GM23248 (cell line): Measurements from ENCODE around the gene GPATCH4. TPM values are rescaled to one million over a fixed set of nuclear protein-coding genes. Genes with fewer than 3 reads are reported as not detected.

Experiments used
- DNase-seq: peaks from one replicate; pipeline ENCODE4 v3.0.0-alpha.2; 2015
- H2AFZ ChIP-seq: fragments of 200-600 bp; sonication (generic); 2 replicates; pipeline ENCODE4 v1.6.1; 2016; ENCODE audit warnings: antibody characterized with exemption
- H3F3A ChIP-seq: fragments of 200-600 bp; sonication (generic); 2 replicates; pipeline ENCODE4 v1.6.1; 2016; ENCODE audit warnings: mild to moderate bottlenecking, antibody characterized with exemption, mixed run types; ENCODE audit not compliant: insufficient read depth
- H3K27ac ChIP-seq: fragments of 200-600 bp; sonication (generic); 2 replicates; pipeline ENCODE4 v1.5.1; 2016; ENCODE audit warnings: mild to moderate bottlenecking
- H3K27me3 ChIP-seq: fragments of 200-600 bp; sonication (generic); replicated peaks from 2 replicates; pipeline ENCODE4 v1.6.1; 2016; ENCODE audit warnings: mild to moderate bottlenecking; ENCODE audit not compliant: insufficient read depth
- H3K36me3 ChIP-seq: fragments of 200-600 bp; sonication (generic); 2 replicates; pipeline ENCODE4 v1.6.1; 2016; ENCODE audit warnings: low read depth, mild to moderate bottlenecking
- H3K4me1 ChIP-seq: fragments of 200-600 bp; sonication (generic); 2 replicates; pipeline ENCODE4 v1.6.1; 2016; ENCODE audit warnings: mild to moderate bottlenecking; ENCODE audit not compliant: insufficient read depth
- H3K4me2 ChIP-seq: fragments of 200-600 bp; sonication (generic); one replicate; pipeline ENCODE4 v1.6.1; 2016; ENCODE audit warnings: mild to moderate bottlenecking; ENCODE audit not compliant: unreplicated experiment
- H3K4me3 ChIP-seq: fragments of 200-600 bp; sonication (generic); 2 replicates; pipeline ENCODE4 v1.5.1; 2016; ENCODE audit warnings: mild to moderate bottlenecking
- H3K79me2 ChIP-seq: fragments of 200-600 bp; sonication (generic); 2 replicates; pipeline ENCODE4 v1.6.1; 2016; ENCODE audit warnings: mild to moderate bottlenecking; ENCODE audit not compliant: insufficient read depth
- H3K9ac ChIP-seq: fragments of 200-600 bp; sonication (generic); 2 replicates; pipeline ENCODE4 v1.6.1; 2016; ENCODE audit warnings: mild to moderate bottlenecking
- H3K9me2 ChIP-seq: fragments of 200-600 bp; sonication (generic); 2 replicates; pipeline ENCODE4 v1.6.1; 2016; ENCODE audit warnings: mixed run types, mild to moderate bottlenecking, moderate library complexity; ENCODE audit not compliant: insufficient read depth
- H3K9me3 ChIP-seq: fragments of 200-600 bp; sonication (generic); one replicate; pipeline ENCODE4 v1.6.1; 2017; ENCODE audit warnings: low read depth
- H4K20me1 ChIP-seq: fragments of 200-600 bp; sonication (generic); 2 replicates; pipeline ENCODE4 v1.6.0; 2016; ENCODE audit not compliant: insufficient read depth
- EZH2 ChIP-seq: fragments of 200-600 bp; sonication (generic); IDR thresholded peaks from 2 replicates; pipeline ENCODE4 v1.6.1; 2018; ENCODE audit warnings: antibody characterized with exemption, mild to moderate bottlenecking; ENCODE audit not compliant: insufficient read depth, poor library complexity, severe bottlenecking
- EZH2phosphoT487 ChIP-seq: fragments of 200-600 bp; sonication (generic); IDR thresholded peaks from 2 replicates; pipeline ENCODE4 v1.6.1; 2018; ENCODE audit warnings: antibody characterized with exemption, moderate library complexity, mild to moderate bottlenecking, low read depth; ENCODE audit not compliant: insufficient read depth
- WGBS, 2 experiments: methylation state at CpG; one replicate each; pipeline ENCODE4 v1.1.6; 2015 to 2017; ENCODE audit warnings: low lambda C conversion rate in 2 of 2, low coverage in 1 of 2; ENCODE audit errors: missing lambda C conversion rate in 2 of 2; 5-methylcytosine and 5-hydroxymethylcytosine counted together
- in situ Hi-C: fragments of 300-500 bp; cut with MboI; formaldehyde crosslinking; loops from 2 replicates; pipeline ENCODE4 v1.15.0; 2020
- polyA plus RNA-seq: library from polyadenylated mRNA; unstranded; fragments of >200 nt; fragmentation: Nextera tagmentation; extraction: Ambion mirVana; gene quantifications from 2 replicates; pipeline ENCODE4 v1.2.1, GENCODE V29; 2016
- total RNA-seq: library from RNA; depleted of rRNA; stranded (reverse); fragments of >200 nt; shearing (Covaris generic); gene quantifications from 2 replicates; pipeline ENCODE4 v1.2.3, GENCODE V29; 2014

GPATCH4 gene
- total and polyA plus RNA-seq, 2 experiments from 2014 or later = 12.5 to 46.6 TPM

DNA sequence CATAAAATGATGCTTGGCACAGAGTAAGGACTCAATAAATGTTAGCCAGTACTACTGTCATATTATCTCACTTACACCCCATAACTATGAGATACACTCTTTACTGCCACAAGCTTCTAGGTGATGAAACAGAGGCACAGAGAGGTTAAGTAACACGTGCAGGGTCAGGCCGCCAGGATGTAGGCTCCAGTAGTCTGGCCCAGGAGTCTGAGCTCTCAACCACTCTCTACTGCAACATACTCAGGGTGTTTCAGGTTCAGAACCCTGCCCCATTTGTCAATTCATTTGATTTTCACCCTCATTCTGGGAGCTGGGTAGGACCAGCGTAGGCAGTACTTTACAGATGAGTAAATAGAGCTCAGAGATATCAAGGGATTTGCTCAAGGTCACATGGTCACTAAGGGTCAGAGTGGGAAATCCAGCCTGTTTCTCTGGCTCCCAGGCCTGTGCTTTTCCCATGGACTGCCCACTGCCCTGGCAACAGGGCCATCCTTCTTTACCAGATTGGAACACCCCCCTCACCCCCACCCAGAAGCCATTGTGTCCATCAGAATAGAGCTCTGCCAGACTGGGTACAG is 50.1 kb downstream of the GPATCH4 start:
- no peak for TF ChIP-seq EZH2phosphoT487
- no peak for TF ChIP-seq EZH2
- no peaks in the 10 kb centered on the region for H4K20me1 ChIP-seq

DNA sequence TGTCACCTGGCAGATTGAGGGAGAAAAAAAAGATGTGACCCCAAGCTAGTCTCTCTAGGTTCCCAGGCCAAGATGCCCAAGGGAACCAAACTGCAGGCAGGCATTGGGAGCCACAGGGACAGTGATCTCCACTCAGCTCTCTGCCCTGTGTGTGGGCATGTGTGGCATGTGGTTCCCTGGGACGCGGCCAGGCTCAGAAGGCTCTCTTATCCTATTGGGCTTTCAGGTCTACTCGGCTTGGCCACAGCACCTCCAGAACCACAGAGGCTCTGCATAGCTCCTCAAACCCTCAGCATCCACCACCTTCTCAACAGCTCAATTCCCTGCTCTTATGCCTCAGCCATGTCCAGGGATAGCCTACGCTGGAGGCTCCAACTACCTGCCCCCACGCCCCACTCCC is 50.9 kb downstream of the GPATCH4 start:
- H3K27me3 ChIP-seq = no peaks in the 10 kb centered on the region
- no peak overlapping the region for H2AFZ ChIP-seq
- H3K9ac ChIP-seq = no peak overlapping the region
- H3K4me1 ChIP-seq = peaks cover 11% of the 10 kb centered on the region
- H3F3A ChIP-seq = no peaks in the 10 kb centered on the region
- H3K9me3 ChIP-seq = no peaks in the 10 kb centered on the region
- in situ Hi-C loops = no loop called here
- 95 to 96% methylated on average over 5 of the region's 5 CpGs for WGBS, 2 experiments
- H3K4me3 ChIP-seq = no peak overlapping the region
- no peaks in the 10 kb centered on the region for H3K36me3 ChIP-seq
- TF ChIP-seq EZH2 (no peak), EZH2phosphoT487 (no peak)
- H3K27ac ChIP-seq = no peak overlapping the region
- H3K9me2 ChIP-seq = no peaks in the 10 kb centered on the region
- H3K4me2 ChIP-seq = no peak overlapping the region
- no peaks in the 10 kb centered on the region for H3K79me2 ChIP-seq
- no peaks in the 10 kb centered on the region for H4K20me1 ChIP-seq
- DNase-seq = no peak

More for the DNA sequence above, 50.1 kb downstream of the GPATCH4 start:
- Histone ChIP-seq H3K79me2 (no peaks in the 10 kb centered on the region), H3K27me3 (no peaks in the 10 kb centered on the region), H3K36me3 (no peaks in the 10 kb centered on the region), H3K9ac (no peak overlapping the region), H3K4me3 (no peak overlapping the region), H3F3A (no peaks in the 10 kb centered on the region), H2AFZ (no peak overlapping the region), H3K27ac (no peak overlapping the region), H3K4me1 (peaks cover 11% of the 10 kb centered on the region), H3K9me2 (no peaks in the 10 kb centered on the region), H3K9me3 (no peaks in the 10 kb centered on the region), H3K4me2 (no peak overlapping the region)
- no peak for DNase-seq
- WGBS, 2 experiments = 97% methylated on average over 3 of the region's 3 CpGs
- in situ Hi-C loops = no loop called here

DNA sequence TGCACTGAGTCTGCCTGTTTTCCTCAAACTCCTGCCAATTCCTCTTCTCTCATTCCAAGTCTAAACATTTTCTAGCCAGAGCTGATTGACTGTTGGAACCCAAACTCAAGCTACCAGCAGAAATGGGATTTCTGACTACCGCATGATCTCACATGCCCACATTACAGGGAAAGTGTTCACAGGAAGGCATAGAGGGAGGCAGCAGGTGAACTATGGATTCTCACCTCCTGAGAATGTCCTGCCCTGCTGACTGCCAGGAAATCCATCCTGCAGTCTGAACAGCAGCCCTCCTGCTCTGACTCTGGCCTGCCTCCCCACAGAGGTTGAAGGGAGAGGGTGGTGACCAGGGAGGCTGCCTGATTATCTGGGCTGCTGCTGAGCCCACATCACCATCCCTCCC is 51.4 kb downstream of the GPATCH4 start:
- no peaks in the 10 kb centered on the region for H3K79me2 ChIP-seq
- H3F3A ChIP-seq = no peaks in the 10 kb centered on the region
- no peaks in the 10 kb centered on the region for H3K36me3 ChIP-seq
- TF ChIP-seq EZH2 (no peak), EZH2phosphoT487 (no peak)
- H3K27ac ChIP-seq = no peak overlapping the region
- H3K4me2 ChIP-seq = no peak overlapping the region
- H3K9ac ChIP-seq = no peak overlapping the region
- H4K20me1 ChIP-seq = no peaks in the 10 kb centered on the region
- WGBS, 2 experiments = 100% methylated on average over 1 of the region's 1 CpG
- H2AFZ ChIP-seq = no peak overlapping the region
- no peaks in the 10 kb centered on the region for H3K27me3 ChIP-seq
- no peak overlapping the region for H3K4me3 ChIP-seq
- no peaks in the 10 kb centered on the region for H3K9me2 ChIP-seq
- DNase-seq = no peak
- H3K9me3 ChIP-seq = no peaks in the 10 kb centered on the region
- in situ Hi-C loops = no loop called here
- H3K4me1 ChIP-seq = peaks cover 11% of the 10 kb centered on the region

DNA sequence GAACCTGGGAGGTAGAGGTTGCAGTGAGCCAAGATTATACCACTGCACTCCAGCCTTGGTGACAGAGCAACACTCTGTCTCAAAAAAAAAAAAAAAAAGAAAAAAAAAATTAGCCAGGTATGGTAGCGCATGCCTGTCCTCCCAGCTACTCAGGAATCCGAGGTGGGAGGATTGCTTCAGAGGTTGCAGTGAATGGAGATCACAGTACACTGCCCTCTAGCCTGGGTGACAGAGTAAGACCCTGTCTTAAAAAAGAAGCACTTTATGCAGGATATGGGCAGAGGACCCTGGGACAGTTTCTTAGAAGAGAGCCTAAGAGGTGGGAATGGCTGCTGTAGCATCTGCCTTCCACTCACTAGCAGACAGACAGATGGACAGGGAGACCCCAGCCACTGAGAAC is 51.9 kb downstream of the GPATCH4 start:
- in situ Hi-C loops = no loop called here
- no peaks in the 10 kb centered on the region for H3K79me2 ChIP-seq
- H4K20me1 ChIP-seq = no peaks in the 10 kb centered on the region
- H3K4me1 ChIP-seq = peaks cover 11% of the 10 kb centered on the region
- H3K9me2 ChIP-seq = no peaks in the 10 kb centered on the region
- no peaks in the 10 kb centered on the region for H3K36me3 ChIP-seq
- 93 to 100% methylated on average over 2 of the region's 2 CpGs for WGBS, 2 experiments
- H3K4me2 ChIP-seq = no peak overlapping the region
- H3F3A ChIP-seq = no peaks in the 10 kb centered on the region
- H3K9ac ChIP-seq = no peak overlapping the region
- DNase-seq = no peak
- H3K9me3 ChIP-seq = no peaks in the 10 kb centered on the region
- TF ChIP-seq EZH2phosphoT487 = no peak
- TF ChIP-seq EZH2 = no peak
- no peaks in the 10 kb centered on the region for H3K27me3 ChIP-seq
- H3K27ac ChIP-seq = no peak overlapping the region
- H2AFZ ChIP-seq = no peak overlapping the region
- no peak overlapping the region for H3K4me3 ChIP-seq

DNA sequence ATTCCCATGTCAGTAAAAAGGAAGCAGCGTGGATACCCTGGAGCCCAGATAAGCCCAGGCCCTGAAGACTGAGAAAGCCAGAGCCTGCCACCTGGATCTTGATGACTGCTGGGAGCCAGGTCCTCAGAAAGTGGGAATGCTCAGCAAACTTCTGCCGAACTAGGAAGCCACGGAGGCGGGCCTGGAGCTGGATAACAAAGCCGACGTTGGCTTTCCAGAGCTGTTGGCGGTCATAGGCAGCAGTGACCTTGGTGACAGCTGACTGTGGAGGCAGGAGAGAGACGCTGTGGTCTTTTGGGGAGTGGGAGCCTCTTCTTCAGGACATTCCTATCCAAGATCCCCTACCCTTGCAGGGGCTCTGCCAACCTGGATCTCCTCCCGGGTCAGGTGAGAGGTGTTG is 53.3 kb downstream of the GPATCH4 start:
- Histone ChIP-seq H3K27me3 (no peaks in the 10 kb centered on the region), H3K9me2 (no peaks in the 10 kb centered on the region), H3K79me2 (no peaks in the 10 kb centered on the region), H2AFZ (no peak overlapping the region), H4K20me1 (no peaks in the 10 kb centered on the region), H3K9ac (no peak overlapping the region), H3K4me1 (peaks cover 11% of the 10 kb centered on the region), H3K36me3 (no peaks in the 10 kb centered on the region), H3K27ac (no peak overlapping the region), H3K4me3 (no peak overlapping the region), H3F3A (no peaks in the 10 kb centered on the region), H3K9me3 (no peaks in the 10 kb centered on the region), H3K4me2 (no peak overlapping the region)
- DNase-seq = no peak
- 97 to 99% methylated on average over 9 of the region's 9 CpGs for WGBS, 2 experiments
- TF ChIP-seq EZH2 (no peak), EZH2phosphoT487 (no peak)
- in situ Hi-C loops = no loop called here
